HUES6 (cell line): ENCODE data around the gene CBY3.
"Not testable (repeated sequence)": the region's sequence is repeated elsewhere in the genome, so short reads cannot be mapped to it uniquely, and the experiment has no call there.

ENCODE experiments used
- H3K27ac ChIP-seq: 2 replicates; pipeline ENCODE4 v1.7.0; 2013; ENCODE audit warnings: low read depth, mild to moderate bottlenecking, low read length, inconsistent platforms
- H3K27me3 ChIP-seq: 2 replicates; pipeline ENCODE4 v1.6.1; 2013; ENCODE audit warnings: low read length; ENCODE audit not compliant: control insufficient read depth, insufficient read depth
- H3K36me3 ChIP-seq: 2 replicates; pipeline ENCODE4 v1.6.1; 2013; ENCODE audit warnings: low read length; ENCODE audit not compliant: control insufficient read depth, insufficient read depth
- H3K4me1 ChIP-seq: 2 replicates; pipeline ENCODE4 v1.6.1; 2013; ENCODE audit warnings: low read length; ENCODE audit not compliant: control insufficient read depth, insufficient read depth
- H3K4me3 ChIP-seq: 2 replicates; pipeline ENCODE4 v1.5.1; 2013; ENCODE audit warnings: low read depth, low read length
- H3K9ac ChIP-seq: one replicate; pipeline ENCODE4 v1.6.1; 2013; ENCODE audit warnings: mild to moderate bottlenecking, low read length
- H3K9me3 ChIP-seq: 2 replicates; pipeline ENCODE4 v1.6.1; 2013; ENCODE audit warnings: low read depth, low read length; ENCODE audit not compliant: control insufficient read depth, insufficient read depth

CBY3 gene

GRCh38 chr5:179698935-179699615 is 18.2 kb upstream of the CBY3 start, which contains the start of gene CANX:
TSS of gene CANX (plus strand) at chr5:179698967. CDS start at chr5:179705682, 6,715 bp downstream.
- Histone ChIP-seq H3K4me3 (peak within 1 kb of the TSS; percentile 94), H3K9me3 (no peaks in the 10 kb centered on the region), H3K36me3 (peaks cover 31% of the 10 kb centered on the region), H3K4me1 (0 out of 2 replicates have a peak, but pooled peaks cover 6% of the 10 kb centered on the region), H3K9ac (peak within 1 kb of the TSS; percentile 98), H3K27ac (peak within 1 kb of the TSS; percentile 99), H3K27me3 (no peaks in the 10 kb centered on the region)

GRCh38 chr5:179697993-179698934 is 17.4 kb upstream of the CBY3 start:
- Histone ChIP-seq H3K9me3 (no peaks in the 10 kb centered on the region), H3K27me3 (no peaks in the 10 kb centered on the region), H3K4me3 (peak overlapping the region; percentile 94), H3K27ac (peak overlapping the region; percentile 99), H3K36me3 (peaks cover 23% of the 10 kb centered on the region), H3K9ac (peak overlapping the region; percentile 98), H3K4me1 (0 out of 2 replicates have a peak, but pooled peaks cover 3% of the 10 kb centered on the region)

- H3K4me1 ChIP-seq, H3K27me3 ChIP-seq, H3K9me3 ChIP-seq: not testable (repeated sequence)
- peak overlapping the region; percentile 98 for H3K9ac ChIP-seq
- H3K36me3 ChIP-seq, result peaks cover 16% of the 10 kb centered on the region
- H3K4me3 ChIP-seq, result peak overlapping the region; percentile 77
- H3K27ac ChIP-seq, result peak overlapping the region; percentile 96; the same call in 1 of the 2 replicates
Measured at GRCh38 chr5:179697543-179697942, 16.7 kb upstream of the CBY3 start.

- Histone ChIP-seq H3K9ac (no peak overlapping the region), H3K27me3 (no peaks in the 10 kb centered on the region)
Measured at GRCh38 chr5:179697108-179697507, 16.3 kb upstream of the CBY3 start.

GRCh38 chr5:179696603-179697002 is 15.8 kb upstream of the CBY3 start:
- no peak overlapping the region for H3K4me3 ChIP-seq
- H3K36me3 ChIP-seq, result peaks cover 6% of the 10 kb centered on the region
- H3K9ac ChIP-seq, result no peak overlapping the region
- H3K27me3 ChIP-seq, result no peaks in the 10 kb centered on the region
- no peak overlapping the region for H3K27ac ChIP-seq
- H3K9me3 ChIP-seq, result no peaks in the 10 kb centered on the region
- H3K4me1 ChIP-seq, result 0 out of 2 replicates have a peak, but pooled peaks cover 3% of the 10 kb centered on the region

More at GRCh38 chr5:179697108-179697507, 16.3 kb upstream of the CBY3 start:
- H3K4me3 ChIP-seq, result no peak overlapping the region; the same call in 1 of the 2 replicates
- peaks cover 12% of the 10 kb centered on the region for H3K36me3 ChIP-seq
- no peaks in the 10 kb centered on the region for H3K9me3 ChIP-seq
- no peak overlapping the region for H3K27ac ChIP-seq
- H3K4me1 ChIP-seq, result 0 out of 2 replicates have a peak, but pooled peaks cover 3% of the 10 kb centered on the region

- no peaks in the 10 kb centered on the region for H3K27me3 ChIP-seq
- no peak overlapping the region for H3K4me3 ChIP-seq
- H3K9me3 ChIP-seq, result no peaks in the 10 kb centered on the region
- H3K4me1 ChIP-seq, result 0 out of 2 replicates have a peak, but pooled peaks cover 3% of the 10 kb centered on the region
- H3K27ac ChIP-seq, result no peak overlapping the region
- no peak overlapping the region for H3K9ac ChIP-seq
- no peaks in the 10 kb centered on the region; the same call in 1 of the 2 replicates for H3K36me3 ChIP-seq
Measured at GRCh38 chr5:179694561-179694960, 13.7 kb upstream of the CBY3 start.

- H3K9ac ChIP-seq, H3K27ac ChIP-seq, H3K4me1 ChIP-seq, H3K27me3 ChIP-seq, H3K4me3 ChIP-seq, H3K9me3 ChIP-seq, H3K36me3 ChIP-seq: not testable (repeated sequence)
Measured at GRCh38 chr5:179689212-179689611, 8.4 kb upstream of the CBY3 start.

GRCh38 chr5:179680014-179680779 is 637 bp downstream of the CBY3 start:
- Histone ChIP-seq H3K9me3 (no peaks in the 10 kb centered on the region), H3K27me3 (no peaks in the 10 kb centered on the region), H3K4me1 (peaks cover 8% of the 10 kb centered on the region), H3K36me3 (peaks cover 3% of the 10 kb centered on the region; the same call in 1 of the 2 replicates), H3K4me3 (no peak overlapping the region), H3K27ac (no peak overlapping the region), H3K9ac (no peak overlapping the region)

- peaks cover 7% of the 10 kb centered on the region; the same call in 1 of the 2 replicates for H3K36me3 ChIP-seq
- H3K27me3 ChIP-seq, result no peaks in the 10 kb centered on the region
- peaks cover 8% of the 10 kb centered on the region for H3K4me1 ChIP-seq
- H3K27ac ChIP-seq, result peak overlapping the region; percentile 17; the same call in 1 of the 2 replicates
- peak overlapping the region; percentile 96 for H3K4me3 ChIP-seq
- H3K9ac ChIP-seq, result peak overlapping the region; percentile 92
- no peaks in the 10 kb centered on the region for H3K9me3 ChIP-seq
Measured at GRCh38 chr5:179679014-179679674, 1.7 kb downstream of the CBY3 start.
